GM10847 (cell line): ENCODE results near the gene DNAJC28.

ENCODE experiments used
- POLR2A ChIP-seq: IDR thresholded peaks from 2 replicates; pipeline ENCODE4 v1.6.1; 2011; ENCODE audit not compliant: insufficient read length; ENCODE audit errors: extremely low read depth

Gene DNAJC28

GRCh38 chr21:33452362-33452761 is 39.2 kb downstream of the DNAJC28 start:
- TF ChIP-seq POLR2A = no peak

DNA sequence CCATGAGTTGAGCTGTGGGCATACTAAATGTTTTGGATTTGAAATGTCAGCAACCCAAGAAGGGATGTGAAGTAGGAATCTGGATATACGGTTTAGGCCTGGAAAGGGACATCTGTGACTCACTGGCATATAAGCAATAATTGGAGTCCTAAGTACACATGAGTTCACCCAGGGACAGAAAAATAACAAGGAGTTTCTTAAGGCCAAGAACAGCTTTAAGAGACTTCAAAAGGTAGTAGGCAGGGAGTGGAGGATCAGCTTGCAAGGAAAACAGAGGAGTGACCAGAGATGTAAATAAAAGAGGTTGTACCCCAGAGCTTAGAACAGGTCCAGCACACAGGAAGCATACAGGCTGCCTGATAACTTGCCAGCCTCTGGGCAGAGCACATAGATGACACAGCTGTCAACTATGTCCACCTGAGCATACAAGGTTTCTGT is 39.9 kb downstream of the DNAJC28 start:
- TF ChIP-seq POLR2A = no peak

- TF ChIP-seq POLR2A = no peak
Observed at GRCh38 chr21:33449616-33450015, 41.9 kb downstream of the DNAJC28 start.

GRCh38 chr21:33444499-33444898 is 47.0 kb downstream of the DNAJC28 start:
- no peak for TF ChIP-seq POLR2A

- no peak for TF ChIP-seq POLR2A
Observed at GRCh38 chr21:33443194-33443593, 48.3 kb downstream of the DNAJC28 start.

DNA sequence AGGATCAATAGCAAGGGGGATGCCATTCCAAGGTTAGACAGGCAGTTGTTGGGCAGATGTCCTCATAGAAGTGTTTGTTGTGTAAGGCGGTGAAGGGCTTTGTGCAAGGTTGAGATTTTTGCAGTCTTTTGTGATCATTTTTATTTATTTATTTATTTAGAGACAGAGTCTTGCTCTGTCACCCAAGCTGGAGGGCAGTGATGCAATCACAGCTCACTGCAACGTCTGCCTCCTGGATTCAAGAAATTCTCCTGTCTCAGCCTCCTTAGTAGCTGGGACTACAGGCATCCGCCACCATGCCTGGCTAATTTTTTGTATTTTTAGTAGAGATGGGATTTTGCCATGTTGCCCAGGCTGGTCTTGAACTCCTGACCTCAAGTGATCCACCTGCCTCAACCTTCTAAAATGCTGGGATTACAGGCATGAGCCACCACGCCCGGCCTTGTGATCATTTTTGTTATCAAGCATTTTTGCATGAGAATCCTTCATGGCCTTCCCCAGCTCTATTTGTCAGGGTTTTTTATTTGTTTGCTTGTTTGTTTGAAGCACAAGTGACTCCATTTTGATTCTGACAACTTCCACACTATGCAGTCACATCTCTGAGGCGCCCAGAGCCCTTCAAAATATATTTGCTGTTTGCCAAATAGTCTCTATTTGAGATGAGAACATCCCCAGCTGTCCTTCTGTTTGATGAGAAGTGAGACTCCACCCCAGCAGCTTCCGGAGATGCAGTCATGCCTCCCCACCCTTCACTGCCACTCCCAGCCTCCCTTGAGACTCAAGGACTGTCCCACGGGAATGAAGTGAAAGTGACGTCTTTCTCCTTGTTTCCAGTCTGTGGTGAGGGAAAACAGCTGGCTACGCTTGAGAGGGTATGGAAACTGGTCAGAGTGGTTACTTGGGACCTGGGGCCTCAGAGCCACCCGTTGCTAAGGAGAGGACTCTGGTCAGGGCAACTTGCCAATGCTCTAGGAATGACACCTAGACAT is 49.7 kb downstream of the DNAJC28 start:
- no peak for TF ChIP-seq POLR2A
